RPMI8226 (cell line): ENCODE measurements around the gene GEMIN5.
A peak's percentile ranks its signal among the peaks of the same experiment; 100 is the strongest.
"Not testable (repeated sequence)": the region's sequence is repeated elsewhere in the genome, so short reads cannot be mapped to it uniquely, and the experiment has no call there.

ENCODE experiments used
- DNase-seq: peaks from one replicate; pipeline ENCODE4 v3.0.0-alpha.2; 2015

The GEMIN5 gene

GRCh38 chr5:154940772-154941620, 3.0 kb upstream of the GEMIN5 start, which contains the start of gene MRPL22:
Gene MRPL22, plus strand, starts transcription at chr5:154941073. Its CDS starts 38 bp downstream, at chr5:154941111.
- DNase-seq: peak; percentile 95

- no peak for DNase-seq
These were observed 2.4 kb upstream of the GEMIN5 start for GRCh38 chr5:154940375-154940771.

- DNase-seq: not testable (repeated sequence)
These were observed 1.4 kb upstream of the GEMIN5 start for GRCh38 chr5:154939387-154939786.

- DNase-seq: no peak
These were observed 759 bp downstream of the GEMIN5 start for GRCh38 chr5:154937186-154937717.

GRCh38 chr5:154934881-154935280, 3.1 kb downstream of the GEMIN5 start:
- no peak for DNase-seq

GRCh38 chr5:154933537-154933936, 4.5 kb downstream of the GEMIN5 start:
- no peak for DNase-seq

GRCh38 chr5:154923441-154924430, 14.3 kb downstream of the GEMIN5 start:
- DNase-seq: no peak

- no peak for DNase-seq
These were observed 20.3 kb downstream of the GEMIN5 start for GRCh38 chr5:154917757-154918156.

GRCh38 chr5:154916874-154917273, 21.1 kb downstream of the GEMIN5 start:
- DNase-seq: no peak

GRCh38 chr5:154905601-154906000, 32.4 kb downstream of the GEMIN5 start:
- DNase-seq: not testable (repeated sequence)

- no peak for DNase-seq
These were observed 36.1 kb downstream of the GEMIN5 start for GRCh38 chr5:154901913-154902312.

- DNase-seq: no peak
These were observed 36.7 kb downstream of the GEMIN5 start for GRCh38 chr5:154901276-154901675.

GRCh38 chr5:154900066-154900465, 37.9 kb downstream of the GEMIN5 start:
- DNase-seq: no peak

GRCh38 chr5:154899151-154899816, 38.7 kb downstream of the GEMIN5 start:
- DNase-seq: no peak

- DNase-seq: no peak
These were observed 39.8 kb downstream of the GEMIN5 start for GRCh38 chr5:154898210-154898609.

- no peak for DNase-seq
These were observed 41.3 kb downstream of the GEMIN5 start for GRCh38 chr5:154896562-154897165.

GRCh38 chr5:154895606-154896561, 42.1 kb downstream of the GEMIN5 start:
- no peak for DNase-seq

- no peak for DNase-seq
These were observed 44.6 kb downstream of the GEMIN5 start for GRCh38 chr5:154893381-154893780.

GRCh38 chr5:154892369-154892771, 45.6 kb downstream of the GEMIN5 start:
- DNase-seq: no peak

- no peak for DNase-seq
These were observed 52.6 kb downstream of the GEMIN5 start for GRCh38 chr5:154885439-154885838.

GRCh38 chr5:154884424-154884823, 53.6 kb downstream of the GEMIN5 start:
- no peak for DNase-seq
